ENCODE results near the gene SALL4.
A peak's percentile ranks its signal among the peaks of the same experiment; 100 is the strongest.

Gene SALL4

GRCh38 chr20:51752343-51752951 lies 49.9 kb downstream of the SALL4 start:
- TF ChIP-seq ISL1 (CRISPR knock-in tag; IDR thresholded peaks at IDR 0.05) (0 out of 2 replicates have a peak, but pooled peaks have one; percentile 35), TSHZ2 (CRISPR knock-in tag; IDR thresholded peaks at IDR 0.05) (no peak)
- peak; percentile 75 for ATAC-seq

GRCh38 chr20:51750770-51751388 lies 51.4 kb downstream of the SALL4 start:
- TF ChIP-seq ESRRG (CRISPR knock-in tag; IDR thresholded peaks at IDR 0.05) = no peak
- TF ChIP-seq PPARA (CRISPR knock-in tag; IDR thresholded peaks at IDR 0.05; ENCODE audit: borderline replicate concordance) = no peak
- TF ChIP-seq CSRNP3 (CRISPR knock-in tag; IDR thresholded peaks at IDR 0.05) = no peak
- no peak for TF ChIP-seq ZNF70 (CRISPR knock-in tag; IDR thresholded peaks at IDR 0.05)
- no peak for TF ChIP-seq ZFP3 (CRISPR knock-in tag; IDR thresholded peaks at IDR 0.05)
- no peak for TF ChIP-seq POU6F1 (CRISPR knock-in tag; IDR thresholded peaks at IDR 0.05; ENCODE audit: borderline replicate concordance, low read depth)
- no peak for TF ChIP-seq GLIS3 (CRISPR knock-in tag; IDR thresholded peaks at IDR 0.05)
- TF ChIP-seq ZNF565 (CRISPR knock-in tag; conservative IDR thresholded peaks at IDR 0.05; ENCODE audit: low read depth) = no peak
- no peak for TF ChIP-seq TSHZ2 (CRISPR knock-in tag; IDR thresholded peaks at IDR 0.05)
- TF ChIP-seq ZFP30 (CRISPR knock-in tag; IDR thresholded peaks at IDR 0.05) = no peak
- TF ChIP-seq BACH2 (CRISPR knock-in tag; IDR thresholded peaks at IDR 0.05; ENCODE audit: borderline replicate concordance) = no peak
- TF ChIP-seq CSDC2 (CRISPR knock-in tag; IDR thresholded peaks at IDR 0.05) = no peak
- no peak for TF ChIP-seq TOX (CRISPR knock-in tag; IDR thresholded peaks at IDR 0.05; ENCODE audit: borderline replicate concordance)
- TF ChIP-seq SNAI2 (CRISPR knock-in tag; IDR thresholded peaks at IDR 0.05) = no peak
- TF ChIP-seq TCF4 (CRISPR knock-in tag; IDR thresholded peaks at IDR 0.05; ENCODE audit: borderline replicate concordance) = no peak
- no peak for ATAC-seq

GRCh38 chr20:51750037-51750769 lies 52.1 kb downstream of the SALL4 start:
- peak; percentile 89 for ATAC-seq

More at GRCh38 chr20:51750037-51750769, 52.1 kb downstream of the SALL4 start:
- peak; percentile 68; the same call in 1 of the 2 replicates for TF ChIP-seq ZFP3 (CRISPR knock-in tag; IDR thresholded peaks at IDR 0.05)
- peak; percentile 29; the same call in 1 of the 2 replicates for TF ChIP-seq CREB5 (CRISPR knock-in tag; IDR thresholded peaks at IDR 0.05; ENCODE audit: low read depth)
- TF ChIP-seq PATZ1 (CRISPR knock-in tag; IDR thresholded peaks at IDR 0.05; ENCODE audit: borderline replicate concordance) = no peak
- TF ChIP-seq ZNF70 (CRISPR knock-in tag; IDR thresholded peaks at IDR 0.05) = no peak

Data from SK-N-SH treated with all-trans-retinoic acid at 6 μM for 48 hours (cell line).